Gastroesophageal sphincter (tissue), 3 donors: ENCODE measurements around the gene TMEM51.

Experiments used
- CTCF ChIP-seq, 4 experiments: fragments of 200-600 bp in 2 of 4; fragments of 450-650 bp in 2 of 4; sonication (generic) in 1 of 4; IDR thresholded peaks; one replicate each; pipeline ENCODE4 v1.5.1; 2017 to 2019; ENCODE audit warnings: antibody characterized with exemption in 4 of 4, mild to moderate bottlenecking in 2 of 4, moderate library complexity in 2 of 4
- POLR2A ChIP-seq, 2 donors: fragments of 450-650 bp; IDR thresholded peaks; one replicate each; pipeline ENCODE4 v1.6.1; 2017; ENCODE audit warnings: antibody characterized with exemption in 2 of 2, mild to moderate bottlenecking in 2 of 2, moderate library complexity in 1 of 2
- POLR2AphosphoS5 ChIP-seq: sonication (generic); formaldehyde crosslinking; IDR thresholded peaks from one replicate; pipeline ENCODE4 v1.6.1; 2017; ENCODE audit warnings: antibody characterized with exemption

DNA sequence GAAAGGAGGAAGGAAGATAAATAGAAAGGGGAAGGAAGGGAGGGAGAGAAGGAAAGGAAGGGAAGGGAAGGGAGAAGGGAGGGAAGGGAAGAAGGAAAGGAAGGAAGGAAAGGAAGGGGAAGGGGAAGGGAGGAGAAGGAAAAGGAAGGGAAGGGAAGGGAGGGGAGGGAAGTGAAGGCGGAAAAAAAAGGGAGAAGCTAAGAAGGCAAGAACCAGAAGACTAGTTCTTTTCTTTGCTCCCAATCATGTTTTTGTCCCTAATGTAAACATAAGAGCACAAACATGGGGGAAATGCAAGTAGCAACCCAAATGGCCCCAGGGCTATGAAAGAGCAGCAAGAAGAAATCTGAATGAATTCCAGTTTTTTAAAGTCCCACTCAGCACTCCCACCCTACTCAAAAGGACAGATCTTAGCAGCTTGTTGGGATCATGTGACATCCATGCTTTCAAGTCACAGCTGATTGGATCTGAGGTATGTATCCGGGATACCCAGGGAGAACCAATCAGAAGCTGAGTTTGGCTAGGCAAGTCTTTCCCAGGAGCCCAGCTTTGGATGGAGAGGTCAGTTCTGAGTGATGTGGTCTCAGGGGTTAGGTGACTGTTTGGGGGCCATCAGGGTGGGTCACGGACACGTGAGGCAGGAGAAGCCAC lies 69.2 kb downstream of the TMEM51 start:
- TF ChIP-seq CTCF (IDR thresholded peaks at IDR 0.05) (no peak), POLR2A (IDR thresholded peaks at IDR 0.05) (no peak), POLR2AphosphoS5 (no peak)
